Liver (tissue), 3 donors: Measurements from ENCODE around the gene NIM1K.

Experiments
- EGR1 ChIP-seq, 2 donors: IDR thresholded peaks; 2 replicates each; pipeline ENCODE4 v1.6.1; 2016 to 2018; ENCODE audit warnings: antibody characterized with exemption in 2 of 2, low read depth in 2 of 2
- FOXA1 ChIP-seq: IDR thresholded peaks from 2 replicates; pipeline ENCODE4 v1.6.1; 2016; ENCODE audit warnings: antibody characterized with exemption
- GABPA ChIP-seq, 2 donors: IDR thresholded peaks in 1 of 2; conservative IDR thresholded peaks in 1 of 2; 2 replicates each; pipeline ENCODE4 v1.6.1; 2016; ENCODE audit warnings: antibody characterized with exemption in 2 of 2, mild to moderate bottlenecking in 1 of 2, moderate library complexity in 1 of 2
- NR2F2 ChIP-seq: IDR thresholded peaks from 2 replicates; pipeline ENCODE4 v1.6.1; 2016; ENCODE audit warnings: antibody characterized with exemption
- TF ChIP-seq, protein P1 (sequence below): fragments of 150-350 bp; IDR thresholded peaks from 2 replicates; pipeline ENCODE4 v1.5.1; 2017; ENCODE audit warnings: improper control_type of control experiment, low read depth, low read length; ENCODE audit not compliant: missing input control
- TF ChIP-seq, protein P2 (sequence below): IDR thresholded peaks from 2 replicates; pipeline ENCODE4 v1.6.1; 2016; ENCODE audit warnings: antibody characterized with exemption
- donor health status: healthy.
- donor health status: healthy.

DNA sequence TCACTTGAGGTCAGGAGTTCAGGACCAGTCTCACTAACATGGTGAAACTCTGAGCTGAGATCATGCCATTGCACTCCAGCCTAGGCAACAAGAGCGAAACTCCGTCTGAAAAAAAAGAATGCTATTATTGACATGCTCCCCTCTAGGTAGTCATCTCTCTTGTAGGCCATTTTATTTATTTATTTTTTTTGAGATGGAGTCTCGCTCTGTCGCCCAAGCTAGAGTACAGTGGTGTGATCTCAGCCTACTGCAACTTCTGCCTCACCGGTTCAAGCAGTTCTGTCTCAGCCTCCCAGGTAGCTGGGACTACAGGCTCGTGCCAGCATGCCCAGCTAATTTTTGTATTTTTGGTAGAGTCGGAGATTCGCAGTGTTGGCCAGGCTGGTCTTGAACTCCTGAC lies 20.6 kb upstream of the NIM1K start:
- TF ChIP-seq, protein P1, sequence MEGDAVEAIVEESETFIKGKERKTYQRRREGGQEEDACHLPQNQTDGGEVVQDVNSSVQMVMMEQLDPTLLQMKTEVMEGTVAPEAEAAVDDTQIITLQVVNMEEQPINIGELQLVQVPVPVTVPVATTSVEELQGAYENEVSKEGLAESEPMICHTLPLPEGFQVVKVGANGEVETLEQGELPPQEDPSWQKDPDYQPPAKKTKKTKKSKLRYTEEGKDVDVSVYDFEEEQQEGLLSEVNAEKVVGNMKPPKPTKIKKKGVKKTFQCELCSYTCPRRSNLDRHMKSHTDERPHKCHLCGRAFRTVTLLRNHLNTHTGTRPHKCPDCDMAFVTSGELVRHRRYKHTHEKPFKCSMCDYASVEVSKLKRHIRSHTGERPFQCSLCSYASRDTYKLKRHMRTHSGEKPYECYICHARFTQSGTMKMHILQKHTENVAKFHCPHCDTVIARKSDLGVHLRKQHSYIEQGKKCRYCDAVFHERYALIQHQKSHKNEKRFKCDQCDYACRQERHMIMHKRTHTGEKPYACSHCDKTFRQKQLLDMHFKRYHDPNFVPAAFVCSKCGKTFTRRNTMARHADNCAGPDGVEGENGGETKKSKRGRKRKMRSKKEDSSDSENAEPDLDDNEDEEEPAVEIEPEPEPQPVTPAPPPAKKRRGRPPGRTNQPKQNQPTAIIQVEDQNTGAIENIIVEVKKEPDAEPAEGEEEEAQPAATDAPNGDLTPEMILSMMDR: no peak
- TF ChIP-seq, protein P2, sequence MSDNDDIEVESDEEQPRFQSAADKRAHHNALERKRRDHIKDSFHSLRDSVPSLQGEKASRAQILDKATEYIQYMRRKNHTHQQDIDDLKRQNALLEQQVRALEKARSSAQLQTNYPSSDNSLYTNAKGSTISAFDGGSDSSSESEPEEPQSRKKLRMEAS: no peak
- TF ChIP-seq EGR1 (IDR thresholded peaks at IDR 0.05; ENCODE audit: low read depth in 2 of 2) (no peak), NR2F2 (no peak), FOXA1 (no peak), GABPA (IDR thresholded peaks at IDR 0.05 in 1 of 2, conservative IDR thresholded peaks at IDR 0.05 in 1 of 2) (no peak)
